Measurements from ENCODE around the gene IGF2.

The IGF2 gene

GRCh38 chr11:2096011-2096918 lies 42.9 kb downstream of the IGF2 start:
- ChIA-PET POLR2A (no interaction called here), CTCF (interaction anchor here (0.9 kb wide), 1 partner anchor 55 kb away, joined by 3 read pairs; no protein-coding TSS in a partner anchor)
- no peak for TF ChIP-seq ZFP37 (tag by site-specific recombination; IDR thresholded peaks at IDR 0.05)
- no peak for TF ChIP-seq ZNF211 (tag by site-specific recombination; IDR thresholded peaks at IDR 0.05; ENCODE audit: low read depth)
- no peak for TF ChIP-seq ZNF747 (tag by site-specific recombination; IDR thresholded peaks at IDR 0.05)
- TF ChIP-seq ZNF561 (tag by site-specific recombination; IDR thresholded peaks at IDR 0.05; ENCODE audit: borderline replicate concordance), result no peak

GRCh38 chr11:2095542-2095941 lies 43.6 kb downstream of the IGF2 start:
- CTCF ChIA-PET, result no interaction called here
- no peaks in the 10 kb centered on the region for H3K9me3 ChIP-seq (ENCODE audit: control insufficient read depth, insufficient read depth, low read depth, low read length)
- no peaks in the 10 kb centered on the region for H3K36me3 ChIP-seq (ENCODE audit: control insufficient read depth in 2 of 2, insufficient read depth in 1 of 2, low read length in 2 of 2)
- H3K4me3 ChIP-seq (ENCODE audit: low read depth, low read length), result no peak overlapping the region
- POLR2A ChIA-PET, result no interaction called here
- no peak overlapping the region for H3K27ac ChIP-seq (ENCODE audit: extremely low read depth, low read depth, low read length)
- TF ChIP-seq REPIN1 (tag by site-specific recombination; IDR thresholded peaks at IDR 0.05; ENCODE audit: low read depth), result no peak
- no peak for TF ChIP-seq ZNF398 (tag by site-specific recombination; IDR thresholded peaks at IDR 0.05)
- no peak for TF ChIP-seq SCRT2 (tag by site-specific recombination; IDR thresholded peaks at IDR 0.05)
- TF ChIP-seq ZNF350 (tag by site-specific recombination; IDR thresholded peaks at IDR 0.05), result no peak
- no peak for TF ChIP-seq PRDM1 (tag by site-specific recombination; IDR thresholded peaks at IDR 0.05)
- no peak for TF ChIP-seq ZBTB20 (tag by site-specific recombination; IDR thresholded peaks at IDR 0.05)
- no peak for TF ChIP-seq ZNF138 (tag by site-specific recombination; IDR thresholded peaks at IDR 0.05; ENCODE audit: borderline replicate concordance)
- no peak for TF ChIP-seq ZNF341 (tag by site-specific recombination; IDR thresholded peaks at IDR 0.05; ENCODE audit: low read depth)
- no peak for TF ChIP-seq ZNF155 (tag by site-specific recombination; IDR thresholded peaks at IDR 0.05)
- no peak for TF ChIP-seq BCL11B (tag by site-specific recombination; IDR thresholded peaks at IDR 0.05; ENCODE audit: low read depth)
- no peak for TF ChIP-seq KLF10 (tag by site-specific recombination; IDR thresholded peaks at IDR 0.05)
- H3K4me1 ChIP-seq (ENCODE audit: control insufficient read depth, insufficient read depth, low read length), result no peaks in the 10 kb centered on the region; the same call in 1 of the 2 replicates

More at GRCh38 chr11:2096011-2096918, 42.9 kb downstream of the IGF2 start:
- Histone ChIP-seq H3K9me3 (ENCODE audit: control insufficient read depth, insufficient read depth, low read depth, low read length) (no peaks in the 10 kb centered on the region), H3K27ac (ENCODE audit: extremely low read depth, low read depth, low read length) (no peak overlapping the region), H3K4me3 (ENCODE audit: low read depth, low read length) (no peak overlapping the region), H3K4me1 (ENCODE audit: control insufficient read depth, insufficient read depth, low read length) (no peaks in the 10 kb centered on the region; the same call in 1 of the 2 replicates), H3K36me3 (ENCODE audit: control insufficient read depth in 2 of 2, insufficient read depth in 1 of 2, low read length in 2 of 2) (no peaks in the 10 kb centered on the region)

GRCh38 chr11:2095198-2095520 lies 44.0 kb downstream of the IGF2 start:
- TF ChIP-seq ZNF146 (tag by site-specific recombination; IDR thresholded peaks at IDR 0.05), result no peak
- no peak for TF ChIP-seq KLF17 (tag by site-specific recombination; IDR thresholded peaks at IDR 0.05)
- Histone ChIP-seq H3K27ac (ENCODE audit: extremely low read depth, low read depth, low read length) (no peak overlapping the region), H3K36me3 (ENCODE audit: control insufficient read depth in 2 of 2, insufficient read depth in 1 of 2, low read length in 2 of 2) (no peaks in the 10 kb centered on the region), H3K9me3 (ENCODE audit: control insufficient read depth, insufficient read depth, low read depth, low read length) (no peaks in the 10 kb centered on the region), H3K4me1 (ENCODE audit: control insufficient read depth, insufficient read depth, low read length) (no peaks in the 10 kb centered on the region; the same call in 1 of the 2 replicates), H3K4me3 (ENCODE audit: low read depth, low read length) (no peak overlapping the region)
- ChIA-PET POLR2A (no interaction called here), CTCF (no interaction called here)

Measured in HEK293 (cell line).